SK-N-SH treated with all-trans-retinoic acid at 6 μM for 48 hours (cell line): ENCODE measurements around the gene TUBGCP3.

Experiments used
- ATAC-seq: fragments of 200-7000 bp; cut with Tn5 transposase; 3 replicates; pipeline ENCODE4 v1.9.1; 2020; ENCODE audit warnings: mild to moderate bottlenecking, moderate library complexity
- ARNTL ChIP-seq: fragments of 450-650 bp; formaldehyde crosslinking; IDR thresholded peaks from 2 replicates; pipeline ENCODE4 v1.5.0; 2020; ENCODE audit warnings: low read depth, mild to moderate bottlenecking, moderate library complexity, borderline replicate concordance
- CREB5 ChIP-seq: fragments of 250-450 bp; sonication (Bioruptor Pico); IDR thresholded peaks from 2 replicates; pipeline ENCODE4 v1.5.1; 2020; ENCODE audit warnings: low read depth, mild to moderate bottlenecking, moderate library complexity
- CSDC2 ChIP-seq: fragments of 250-450 bp; sonication (Bioruptor Pico); IDR thresholded peaks from 2 replicates; pipeline ENCODE4 v1.5.0; 2020; ENCODE audit warnings: mild to moderate bottlenecking, moderate library complexity
- CSRNP3 ChIP-seq: fragments of 250-450 bp; sonication (Bioruptor Pico); IDR thresholded peaks from 2 replicates; pipeline ENCODE4 v1.5.1; 2021; ENCODE audit warnings: mild to moderate bottlenecking, moderate library complexity
- ESRRG ChIP-seq: fragments of 250-450 bp; sonication (Bioruptor Pico); IDR thresholded peaks from 2 replicates; pipeline ENCODE4 v1.6.1; 2021; ENCODE audit warnings: mild to moderate bottlenecking
- GLIS3 ChIP-seq: fragments of 250-450 bp; sonication (Bioruptor Pico); IDR thresholded peaks from 2 replicates; pipeline ENCODE4 v1.5.0; 2020; ENCODE audit warnings: mild to moderate bottlenecking, moderate library complexity
- ISL1 ChIP-seq: fragments of 250-450 bp; sonication (Bioruptor Pico); IDR thresholded peaks from 2 replicates; pipeline ENCODE4 v2.1.2; 2022; ENCODE audit warnings: mild to moderate bottlenecking, moderate library complexity
- OSR1 ChIP-seq: fragments of 250-450 bp; sonication (Bioruptor Pico); IDR thresholded peaks from 2 replicates; pipeline ENCODE4 v1.8.0; 2022; ENCODE audit warnings: moderate library complexity, mild to moderate bottlenecking, inconsistent platforms
- PATZ1 ChIP-seq: fragments of 250-450 bp; sonication (Bioruptor Pico); IDR thresholded peaks from 2 replicates; pipeline ENCODE4 v1.8.0; 2020; ENCODE audit warnings: mild to moderate bottlenecking, moderate library complexity, borderline replicate concordance
- POU6F1 ChIP-seq: fragments of 250-450 bp; sonication (Bioruptor Pico); IDR thresholded peaks from 2 replicates; pipeline ENCODE4 v1.8.0; 2021; ENCODE audit warnings: low read depth, mild to moderate bottlenecking, moderate library complexity, borderline replicate concordance
- PPARA ChIP-seq: fragments of 250-450 bp; sonication (Bioruptor Pico); IDR thresholded peaks from 2 replicates; pipeline ENCODE4 v1.5.0; 2020; ENCODE audit warnings: mild to moderate bottlenecking, borderline replicate concordance
- RARB ChIP-seq: fragments of 250-450 bp; sonication (Bioruptor Pico); IDR thresholded peaks from 2 replicates; pipeline ENCODE4 v1.8.0; 2021; ENCODE audit warnings: mild to moderate bottlenecking, moderate library complexity
- SNAI2 ChIP-seq: fragments of 250-450 bp; sonication (Bioruptor Pico); IDR thresholded peaks from 2 replicates; pipeline ENCODE4 v1.5.0; 2020; ENCODE audit warnings: mild to moderate bottlenecking, moderate library complexity
- TSHZ2 ChIP-seq: fragments of 250-450 bp; sonication (Bioruptor Pico); IDR thresholded peaks from 2 replicates; pipeline ENCODE4 v1.5.0; 2020; ENCODE audit warnings: mild to moderate bottlenecking, moderate library complexity
- ZC3H10 ChIP-seq: fragments of 250-450 bp; sonication (Bioruptor Pico); IDR thresholded peaks from 2 replicates; pipeline ENCODE4 v1.5.1; 2021; ENCODE audit warnings: mild to moderate bottlenecking, moderate library complexity
- ZFP3 ChIP-seq: fragments of 250-450 bp; sonication (Bioruptor Pico); IDR thresholded peaks from 2 replicates; pipeline ENCODE4 v1.5.0; 2020; ENCODE audit warnings: mild to moderate bottlenecking, moderate library complexity
- ZFP30 ChIP-seq: fragments of 450-650 bp; formaldehyde crosslinking; IDR thresholded peaks from 2 replicates; pipeline ENCODE4 v1.5.0; 2022; ENCODE audit warnings: mild to moderate bottlenecking, moderate library complexity
- ZNF565 ChIP-seq: fragments of 450-650 bp; formaldehyde crosslinking; conservative IDR thresholded peaks from 2 replicates; pipeline ENCODE4 v1.5.0; 2020; ENCODE audit warnings: low read depth, mild to moderate bottlenecking, moderate library complexity
- ZNF8 ChIP-seq: fragments of 450-650 bp; formaldehyde crosslinking; IDR thresholded peaks from 2 replicates; pipeline ENCODE4 v1.5.0; 2020; ENCODE audit warnings: mild to moderate bottlenecking, moderate library complexity

TUBGCP3 gene

GRCh38 chr13:112526146-112526853 is 61.7 kb downstream of the TUBGCP3 start:
- no peak for ATAC-seq
- no peak for TF ChIP-seq ZNF8
- no peak for TF ChIP-seq ZNF565 (CRISPR knock-in tag)
- no peak for TF ChIP-seq ISL1 (CRISPR knock-in tag)
- no peak for TF ChIP-seq GLIS3
- no peak for TF ChIP-seq POU6F1 (CRISPR knock-in tag)
- no peak for TF ChIP-seq CREB5 (CRISPR knock-in tag)
- TF ChIP-seq PATZ1 (CRISPR knock-in tag) = no peak
- no peak for TF ChIP-seq ZFP3
- TF ChIP-seq ESRRG (CRISPR knock-in tag) = no peak

- TF ChIP-seq ISL1 (CRISPR knock-in tag) = no peak
- TF ChIP-seq ZFP30 (CRISPR knock-in tag) = no peak
- TF ChIP-seq ZC3H10 (CRISPR knock-in tag) = no peak
- TF ChIP-seq OSR1 (CRISPR knock-in tag) = no peak
- no peak for TF ChIP-seq ESRRG (CRISPR knock-in tag)
- TF ChIP-seq CSRNP3 = no peak
- TF ChIP-seq ZNF8 = no peak
- TF ChIP-seq RARB (CRISPR knock-in tag) = no peak
- TF ChIP-seq ARNTL (CRISPR knock-in tag) = no peak
- TF ChIP-seq TSHZ2 (CRISPR knock-in tag) = no peak
- TF ChIP-seq CREB5 (CRISPR knock-in tag) = no peak
- no peak for TF ChIP-seq PPARA
- TF ChIP-seq SNAI2 (CRISPR knock-in tag) = no peak
- no peak for TF ChIP-seq GLIS3
- TF ChIP-seq, all 23 proteins: peak for 0
- ATAC-seq = no peak
Measured at GRCh38 chr13:112525356-112525945, 62.5 kb downstream of the TUBGCP3 start.

GRCh38 chr13:112522578-112522977 is 65.4 kb downstream of the TUBGCP3 start:
- peak; percentile 21; the same call in 1 of the 3 replicates for ATAC-seq
- TF ChIP-seq CREB5 (CRISPR knock-in tag) (no peak), SNAI2 (CRISPR knock-in tag) (no peak), ARNTL (CRISPR knock-in tag) (no peak), TSHZ2 (CRISPR knock-in tag) (no peak), OSR1 (CRISPR knock-in tag) (no peak), GLIS3 (no peak), ISL1 (CRISPR knock-in tag) (no peak), CSDC2 (CRISPR knock-in tag) (no peak), POU6F1 (CRISPR knock-in tag) (no peak)
